ENCODE data around the gene KCNJ11.

DNA sequence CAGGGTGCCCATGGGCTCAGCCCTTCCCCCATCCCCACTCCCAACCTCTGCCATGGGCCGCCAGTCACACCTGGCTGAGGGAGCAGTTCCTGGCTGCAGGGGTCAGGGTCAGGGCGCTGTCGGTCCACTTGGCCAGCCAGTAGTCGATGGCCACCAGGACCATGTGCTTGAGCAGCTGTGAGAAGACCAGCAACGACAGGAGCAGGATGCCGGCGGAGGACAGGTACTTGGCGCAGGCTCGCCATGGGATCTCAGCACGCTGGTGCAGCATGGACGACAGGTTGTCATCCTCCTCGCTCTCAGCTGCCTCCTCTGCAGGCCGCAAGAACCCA, 18.3 kb upstream of the KCNJ11 start:
- TF ChIP-seq, protein P1, sequence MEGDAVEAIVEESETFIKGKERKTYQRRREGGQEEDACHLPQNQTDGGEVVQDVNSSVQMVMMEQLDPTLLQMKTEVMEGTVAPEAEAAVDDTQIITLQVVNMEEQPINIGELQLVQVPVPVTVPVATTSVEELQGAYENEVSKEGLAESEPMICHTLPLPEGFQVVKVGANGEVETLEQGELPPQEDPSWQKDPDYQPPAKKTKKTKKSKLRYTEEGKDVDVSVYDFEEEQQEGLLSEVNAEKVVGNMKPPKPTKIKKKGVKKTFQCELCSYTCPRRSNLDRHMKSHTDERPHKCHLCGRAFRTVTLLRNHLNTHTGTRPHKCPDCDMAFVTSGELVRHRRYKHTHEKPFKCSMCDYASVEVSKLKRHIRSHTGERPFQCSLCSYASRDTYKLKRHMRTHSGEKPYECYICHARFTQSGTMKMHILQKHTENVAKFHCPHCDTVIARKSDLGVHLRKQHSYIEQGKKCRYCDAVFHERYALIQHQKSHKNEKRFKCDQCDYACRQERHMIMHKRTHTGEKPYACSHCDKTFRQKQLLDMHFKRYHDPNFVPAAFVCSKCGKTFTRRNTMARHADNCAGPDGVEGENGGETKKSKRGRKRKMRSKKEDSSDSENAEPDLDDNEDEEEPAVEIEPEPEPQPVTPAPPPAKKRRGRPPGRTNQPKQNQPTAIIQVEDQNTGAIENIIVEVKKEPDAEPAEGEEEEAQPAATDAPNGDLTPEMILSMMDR (IDR thresholded peaks at IDR 0.05): no peak
- TF ChIP-seq POLR2A (IDR thresholded peaks at IDR 0.05): no peak

All from ovary (tissue), 3 donors.